HCT116 (cell line): ENCODE data around the gene AEBP1. TPM values are rescaled to one million over a fixed set of nuclear protein-coding genes. Genes with fewer than 3 reads are reported as not detected.

Experiments used
- ATAC-seq: fragments of 200-7000 bp; cut with Tn5 transposase; 2 replicates; pipeline ENCODE4 v1.9.1; 2020; ENCODE audit warnings: mild to moderate bottlenecking, moderate library complexity
- BruUV-seq: library from RNA; stranded (reverse); fragments of 400-500 nt; replicated peaks from 2 replicates; lab custom pipeline; 2021; lab: Mats Ljungman, UMichigan
- CTCF ChIA-PET: fragments of 300-600 bp; sonication (Branson Sonifier 250); formaldehyde crosslinking; loops from one replicate; lab custom pipeline; 2021; ENCODE audit warnings: antibody characterized with exemption; lab: Charles Lee
- POLR2A ChIA-PET: fragments of 300-600, 350-600 bp; sonication (Branson Sonifier 250); formaldehyde crosslinking; loops from one replicate; lab custom pipeline; 2021; ENCODE audit warnings: antibody characterized with exemption; lab: Charles Lee
- RAD21 ChIA-PET, 2 experiments: fragments of 300-600 bp; sonication (Branson Sonifier 250); formaldehyde crosslinking; loops; one replicate each; lab custom pipeline; 2023; ENCODE audit warnings: low total read pairs in 2 of 2; ENCODE audit not compliant: uncharacterized antibody in 2 of 2, unreplicated experiment in 2 of 2, low non-redundant PET in 1 of 2; lab: Charles Lee
- DNase-seq: peaks from one replicate; pipeline ENCODE4 v3.0.0-alpha.2; 2010; ENCODE audit warnings: low read depth, low spot score
- H2AFZ ChIP-seq: fragments of 200-600 bp; shearing (Covaris generic), sonication (generic); 2 replicates; pipeline ENCODE4 v1.6.1; 2017; ENCODE audit warnings: low read depth, mixed run types, mixed read lengths, antibody characterized with exemption, low read length; ENCODE audit not compliant: poor library complexity, severe bottlenecking
- H3K27ac ChIP-seq: 2 replicates; pipeline ENCODE4 v1.5.1; 2012; ENCODE audit warnings: low read depth, low read length
- H3K27me3 ChIP-seq: fragments of 200-600 bp; sonication (generic); 2 replicates; pipeline ENCODE4 v1.6.1; 2016; ENCODE audit warnings: mixed run types, low read length, mixed read lengths; ENCODE audit not compliant: insufficient read depth
- H3K36me3 ChIP-seq, 2 experiments: fragments of 200-500 bp in 1 of 2; fragments of 200-600 bp in 1 of 2; sonication (Bioruptor generic) in 1 of 2; sonication (generic) in 1 of 2; 2 replicates each; pipeline versions ENCODE4 v1.5.1 to v1.6.1; 2014 to 2016; ENCODE audit warnings: low read length in 2 of 2, inconsistent platforms in 1 of 2, mixed read lengths in 1 of 2, mixed run types in 1 of 2; ENCODE audit not compliant: insufficient read depth in 2 of 2, control insufficient read depth in 1 of 2
- H3K4me1 ChIP-seq, 2 experiments: fragments of 200-600 bp in 1 of 2; sonication (generic) in 1 of 2; 2 replicates each; pipeline versions ENCODE4 v1.5.1 to v1.6.1; 2012 to 2017; ENCODE audit warnings: low read length in 2 of 2, inconsistent platforms in 1 of 2, mild to moderate bottlenecking in 1 of 2, mixed read lengths in 1 of 2, mixed run types in 1 of 2, moderate library complexity in 1 of 2; ENCODE audit not compliant: insufficient read depth in 2 of 2, control insufficient read depth in 1 of 2
- H3K4me2 ChIP-seq: fragments of 200-600 bp; sonication (generic); 2 replicates; pipeline ENCODE4 v1.6.1; 2017; ENCODE audit warnings: mixed run types, low read length, mixed read lengths
- H3K4me3 ChIP-seq, 2 experiments: fragments of 200-600 bp in 1 of 2; sonication (generic) in 1 of 2; replicated peaks in 1 of 2; 2 replicates each; pipeline ENCODE4 v1.5.1; 2011 to 2016; ENCODE audit warnings: low read length in 2 of 2, control low read depth in 1 of 2, low read depth in 1 of 2, mild to moderate bottlenecking in 1 of 2, mixed read lengths in 1 of 2, mixed run types in 1 of 2
- H3K79me2 ChIP-seq: fragments of 200-600 bp; sonication (generic); 2 replicates; pipeline ENCODE4 v1.6.1; 2017; ENCODE audit warnings: mild to moderate bottlenecking, mixed run types, low read length, moderate library complexity, mixed read lengths; ENCODE audit not compliant: insufficient read depth
- H3K9ac ChIP-seq: fragments of 200-600 bp; sonication (generic); 2 replicates; pipeline ENCODE4 v1.6.1; 2016; ENCODE audit warnings: low read length, mixed read lengths
- H3K9me2 ChIP-seq: fragments of 200-600 bp; sonication (generic), shearing (Covaris generic); 2 replicates; pipeline ENCODE4 v1.6.1; 2017; ENCODE audit warnings: mixed run types, mild to moderate bottlenecking, moderate library complexity; ENCODE audit not compliant: insufficient read depth
- H3K9me3 ChIP-seq, 2 experiments: fragments of 200-500 bp in 1 of 2; fragments of 200-600 bp in 1 of 2; sonication (Bioruptor generic) in 1 of 2; sonication (generic) in 1 of 2; 2 replicates each; pipeline ENCODE4 v1.6.1; 2014 to 2017; ENCODE audit warnings: low read length in 2 of 2, mixed read lengths in 2 of 2, inconsistent platforms in 1 of 2, low read depth in 1 of 2, mild to moderate bottlenecking in 1 of 2, mixed run types in 1 of 2, moderate library complexity in 1 of 2; ENCODE audit not compliant: control insufficient read depth in 1 of 2, insufficient read depth in 1 of 2
- H4K20me1 ChIP-seq: fragments of 200-600 bp; sonication (generic), shearing (Covaris generic); 2 replicates; pipeline ENCODE4 v1.6.1; 2017; ENCODE audit warnings: mixed run types, mild to moderate bottlenecking, moderate library complexity; ENCODE audit not compliant: insufficient read depth
- ATF3 ChIP-seq: IDR thresholded peaks from 2 replicates; pipeline ENCODE4 v1.6.1; 2012
- CEBPB ChIP-seq: IDR thresholded peaks from 2 replicates; pipeline ENCODE4 v1.6.1; 2012; ENCODE audit warnings: low read depth
- CTCF ChIP-seq, 3 experiments: fragments of 200-600 bp in 1 of 3; sonication (generic) in 1 of 3; IDR thresholded peaks in 2 of 3; conservative IDR thresholded peaks in 1 of 3; 2 replicates each; pipeline ENCODE4 v1.5.1; 2012 to 2017; ENCODE audit warnings: low read depth in 2 of 3, low read length in 2 of 3, antibody characterized with exemption in 1 of 3, borderline replicate concordance in 1 of 3, control low read depth in 1 of 3, mild to moderate bottlenecking in 1 of 3, mixed read lengths in 1 of 3, mixed run types in 1 of 3, moderate library complexity in 1 of 3; ENCODE audit not compliant: insufficient read depth in 1 of 3
- EZH2 ChIP-seq: fragments of 200-600 bp; sonication (generic); IDR thresholded peaks from 2 replicates; pipeline ENCODE4 v1.6.1; 2017; ENCODE audit warnings: antibody characterized with exemption, mixed run types
- EZH2phosphoT487 ChIP-seq: fragments of 200-600 bp; IDR thresholded peaks from 2 replicates; pipeline ENCODE4 v1.6.1; 2018; ENCODE audit warnings: antibody characterized with exemption, borderline replicate concordance
- FOSL1 ChIP-seq: IDR thresholded peaks from 2 replicates; pipeline ENCODE4 v1.6.1; 2012; ENCODE audit warnings: low read depth
- JUND ChIP-seq: IDR thresholded peaks from 2 replicates; pipeline ENCODE4 v1.6.1; 2012
- POLR2A ChIP-seq: IDR thresholded peaks from 2 replicates; pipeline ENCODE4 v1.7.0; 2011; ENCODE audit warnings: borderline replicate concordance; ENCODE audit not compliant: insufficient read depth, insufficient read length; ENCODE audit errors: extremely low read depth
- RAD21 ChIP-seq: IDR thresholded peaks from 2 replicates; pipeline ENCODE4 v1.6.1; 2012; ENCODE audit warnings: low read depth, mild to moderate bottlenecking
- REST ChIP-seq: IDR thresholded peaks from 2 replicates; pipeline ENCODE4 v1.6.1; 2012; ENCODE audit warnings: low read depth
- SIN3A ChIP-seq: IDR thresholded peaks from 2 replicates; pipeline ENCODE4 v1.6.1; 2012; ENCODE audit warnings: low read depth
- SP1 ChIP-seq: IDR thresholded peaks from 2 replicates; pipeline ENCODE4 v1.6.1; 2012; ENCODE audit warnings: low read depth
- SRF ChIP-seq: IDR thresholded peaks from 2 replicates; pipeline ENCODE4 v1.6.1; 2012; ENCODE audit warnings: low read depth
- ZBTB33 ChIP-seq: IDR thresholded peaks from 2 replicates; pipeline ENCODE4 v1.6.1; 2011; ENCODE audit warnings: mild to moderate bottlenecking, low read length, moderate library complexity; ENCODE audit not compliant: insufficient replicate concordance; ENCODE audit errors: extremely low read depth
- ZFX ChIP-seq: fragments of 450-650 bp; IDR thresholded peaks from 2 replicates; pipeline ENCODE4 v1.6.1; 2017
- ZNF274 ChIP-seq: fragments of 200-500 bp; sonication (Bioruptor generic); IDR thresholded peaks from 2 replicates; pipeline ENCODE4 v1.6.1; 2014; ENCODE audit warnings: mild to moderate bottlenecking, low read depth, low read length, inconsistent platforms
- intact Hi-C: fragments of 100-400 bp; cut with micrococcal nuclease; formaldehyde crosslinking; loops from 2 replicates; pipeline ENCODE4 v1.10.0; 2022
- total RNA-seq: library from RNA; stranded (reverse); gene quantifications from one replicate; pipeline ENCODE4 v1.2.1, GENCODE V29; 2021; ENCODE audit not compliant: unreplicated experiment

The AEBP1 gene
- total RNA-seq, 1 experiment from 2014 or later: 0.49 TPM

- no peaks in the 10 kb centered on the region for H3K4me1 ChIP-seq
- CTCF ChIA-PET: no interaction called here
- POLR2A ChIA-PET: no interaction called here
- peaks cover 13% of the 10 kb centered on the region; the same call in 1 of the 2 replicates for H3K79me2 ChIP-seq
- RAD21 ChIA-PET: no interaction called here
- no peak overlapping the region for H3K27ac ChIP-seq
- TF ChIP-seq SRF (no peak), JUND (no peak), EZH2phosphoT487 (no peak), FOSL1 (no peak), SP1 (no peak), EZH2 (no peak), ZBTB33 (no peak), ZNF274 (no peak), CEBPB (no peak), POLR2A (no peak), REST (no peak), RAD21 (no peak), ZFX (no peak), CTCF (IDR thresholded peaks at IDR 0.05 in 2 of 3, conservative IDR thresholded peaks at IDR 0.05 in 1 of 3; ENCODE audit: borderline replicate concordance in 1 of 3, insufficient read depth in 1 of 3, low read depth in 2 of 3, low read length in 2 of 3) (no peak), SIN3A (no peak), ATF3 (no peak)
- DNase-seq (no peak), ATAC-seq (no peak)
- no peaks in the 10 kb centered on the region for H3K27me3 ChIP-seq
- no peaks in the 10 kb centered on the region for H3K9me3 ChIP-seq
- peaks cover 23 to 26% of the 10 kb centered on the region in 2 experiments; a peak in 3 of 4 replicates for H3K36me3 ChIP-seq
- no peak overlapping the region for H3K9ac ChIP-seq
- H2AFZ ChIP-seq: no peak overlapping the region
- no peaks in the 10 kb centered on the region for H4K20me1 ChIP-seq
- H3K4me2 ChIP-seq: no peak overlapping the region
- BruUV-seq: no TSS peak
- intact Hi-C loops: no loop called here
- no peaks in the 10 kb centered on the region for H3K9me2 ChIP-seq
- H3K4me3 ChIP-seq: no peak overlapping the region
Observed at GRCh38 chr7:44114586-44115310, 10.6 kb downstream of the AEBP1 start.
